Activated T-cell treated with anti-CD3 and anti-CD28 coated beads, Interleukin-2, amount 50 U/mL, for 48 hours (primary cell): Measurements from ENCODE around the gene CENPA.
"Not testable (repeated sequence)": the region's sequence is repeated elsewhere in the genome, so short reads cannot be mapped to it uniquely, and the experiment has no call there.

Experiments used
- DNase-seq, 2 experiments: peaks; one replicate each; pipeline ENCODE4 v3.0.0-alpha.2; 2020

Gene CENPA

DNA sequence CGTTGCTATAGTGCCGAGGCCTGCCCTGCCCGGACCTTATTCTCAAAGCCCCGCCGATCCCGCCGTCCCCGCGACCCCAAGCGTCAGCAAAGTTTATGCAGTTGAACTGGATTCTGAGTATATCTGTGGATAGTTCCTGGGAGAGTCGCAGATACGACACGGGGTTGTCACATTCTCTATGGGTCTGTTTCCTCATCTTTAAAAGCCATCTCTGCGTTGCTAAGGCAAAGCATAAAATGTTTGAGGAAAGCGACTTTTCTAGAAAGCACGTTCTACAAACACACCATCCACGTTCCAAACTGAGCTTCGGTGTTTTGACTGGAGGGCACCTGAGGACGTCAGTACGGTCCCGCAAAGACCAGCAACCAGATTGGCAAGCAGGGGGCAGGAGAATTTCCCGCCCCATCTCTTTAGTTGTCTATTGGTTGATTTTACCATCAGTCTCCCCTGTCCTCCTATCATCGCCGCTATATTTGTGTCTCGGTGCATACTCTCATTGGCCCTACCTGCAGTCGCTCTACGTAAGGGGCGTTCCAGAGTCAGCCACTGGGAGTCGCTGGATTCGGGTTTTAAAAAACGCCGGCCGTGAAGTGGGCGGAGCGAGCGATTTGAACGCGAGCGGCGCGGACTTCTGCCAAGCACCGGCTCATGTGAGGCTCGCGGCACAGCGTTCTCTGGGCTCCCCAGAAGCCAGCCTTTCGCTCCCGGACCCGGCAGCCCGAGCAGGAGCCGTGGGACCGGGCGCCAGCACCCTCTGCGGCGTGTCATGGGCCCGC, at the start of gene CENPA:
TSS of gene CENPA (plus strand) at position 626 of the 776 bp plus-strand sequence. CDS start at position 767, 141 bp downstream.
- peak; percentile 96 for DNase-seq

DNA sequence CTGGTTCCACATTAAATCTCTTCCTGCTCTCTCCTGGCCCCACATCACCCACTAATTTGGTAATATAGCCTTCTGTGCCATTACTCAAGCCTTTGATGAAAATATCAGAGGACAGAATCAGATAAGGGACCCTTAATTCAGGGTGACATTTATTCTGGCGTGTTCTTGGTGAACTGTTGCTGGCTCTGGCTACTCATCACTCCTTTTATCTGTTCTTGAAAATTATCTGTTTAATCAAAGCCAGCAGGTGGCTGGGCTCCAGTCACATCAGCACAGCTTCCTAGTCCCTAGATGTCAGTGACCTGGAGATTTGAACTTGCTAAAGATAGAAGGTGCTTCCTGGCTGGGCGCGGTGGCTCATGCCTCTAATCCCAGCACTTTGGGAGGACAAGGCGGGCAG, 48.6 kb upstream of the CENPA start:
- no peak for DNase-seq

DNA sequence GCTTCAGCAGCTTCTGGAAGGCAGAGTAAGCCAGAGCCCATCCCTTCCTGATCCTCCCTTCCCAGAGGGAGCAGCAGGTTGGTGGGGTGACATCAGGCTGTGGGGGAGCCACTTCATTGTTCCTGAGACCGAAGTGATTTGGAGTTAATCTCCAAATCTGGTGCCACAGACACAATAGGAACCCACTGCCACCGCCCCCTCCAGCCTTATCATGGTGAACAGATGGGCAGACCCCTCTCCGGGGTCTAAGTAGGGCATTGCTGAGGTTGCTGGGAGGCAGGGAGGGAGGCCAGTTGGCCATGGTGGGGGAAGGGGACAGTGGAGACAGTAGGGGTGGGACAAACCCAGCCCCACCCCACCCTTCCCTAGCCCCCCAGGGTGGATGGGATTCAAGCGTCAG, 47.4 kb upstream of the CENPA start:
- DNase-seq, result no peak

DNA sequence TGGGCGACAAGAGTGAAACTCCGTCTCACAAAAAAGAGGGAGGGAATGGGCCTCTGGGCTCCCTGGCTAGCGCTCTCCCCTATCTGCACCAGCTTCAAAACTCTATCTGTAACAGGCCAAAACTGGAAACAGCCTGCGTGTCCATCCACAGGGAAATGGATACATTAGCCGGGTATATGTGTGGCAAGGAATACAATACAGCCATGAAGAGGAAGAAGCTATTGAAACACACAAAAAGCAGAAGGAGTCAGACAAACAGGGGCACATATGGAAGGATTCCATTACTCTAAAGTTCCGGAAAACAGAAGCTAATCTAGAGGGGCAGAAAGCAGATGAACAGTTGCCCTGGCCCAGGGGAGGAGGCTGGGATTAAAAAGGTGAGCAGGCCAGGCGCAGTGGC, 46.3 kb upstream of the CENPA start:
- DNase-seq, result no peak

DNA sequence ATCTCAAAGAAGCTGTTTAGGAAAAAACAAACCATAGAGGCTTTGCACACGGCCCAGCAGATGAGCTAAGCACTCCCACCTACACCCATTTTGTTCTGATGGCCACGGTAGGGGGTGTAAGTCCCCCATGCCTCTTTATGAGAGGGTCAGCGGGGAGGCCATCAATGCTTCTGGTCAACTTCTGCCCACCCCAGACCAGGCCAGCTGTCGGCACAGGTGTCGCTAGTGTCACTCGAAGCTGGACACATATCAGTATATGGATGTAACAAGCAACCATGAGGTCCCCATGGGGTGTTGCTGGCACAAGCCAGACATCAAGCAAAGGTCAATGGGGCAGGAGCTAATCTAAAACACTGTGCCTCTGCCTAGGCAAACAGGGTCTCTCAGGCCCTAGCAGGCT, 45.5 kb upstream of the CENPA start:
- no peak for DNase-seq

DNA sequence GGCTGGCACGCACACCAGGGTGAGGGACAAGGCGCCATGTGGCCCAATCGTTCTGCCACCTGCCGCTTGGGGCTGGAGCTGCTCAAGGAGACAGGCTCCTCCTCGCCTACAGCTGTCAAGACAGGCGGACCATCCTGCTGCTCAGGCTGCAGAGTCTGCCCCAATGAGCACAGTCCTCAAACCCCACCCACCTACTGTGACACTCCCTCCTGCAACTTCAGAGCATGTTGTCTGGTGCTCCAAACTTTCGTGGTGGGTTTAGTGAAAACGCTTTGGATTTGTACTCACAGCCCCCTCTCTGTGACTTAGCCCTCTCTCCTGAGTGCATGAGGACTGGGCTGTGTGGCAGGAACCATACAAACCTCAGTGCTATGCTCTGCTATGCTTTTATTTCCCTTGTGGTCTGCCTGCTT, 45.0 kb upstream of the CENPA start:
- peak; percentile 35 to 41 for DNase-seq

DNA sequence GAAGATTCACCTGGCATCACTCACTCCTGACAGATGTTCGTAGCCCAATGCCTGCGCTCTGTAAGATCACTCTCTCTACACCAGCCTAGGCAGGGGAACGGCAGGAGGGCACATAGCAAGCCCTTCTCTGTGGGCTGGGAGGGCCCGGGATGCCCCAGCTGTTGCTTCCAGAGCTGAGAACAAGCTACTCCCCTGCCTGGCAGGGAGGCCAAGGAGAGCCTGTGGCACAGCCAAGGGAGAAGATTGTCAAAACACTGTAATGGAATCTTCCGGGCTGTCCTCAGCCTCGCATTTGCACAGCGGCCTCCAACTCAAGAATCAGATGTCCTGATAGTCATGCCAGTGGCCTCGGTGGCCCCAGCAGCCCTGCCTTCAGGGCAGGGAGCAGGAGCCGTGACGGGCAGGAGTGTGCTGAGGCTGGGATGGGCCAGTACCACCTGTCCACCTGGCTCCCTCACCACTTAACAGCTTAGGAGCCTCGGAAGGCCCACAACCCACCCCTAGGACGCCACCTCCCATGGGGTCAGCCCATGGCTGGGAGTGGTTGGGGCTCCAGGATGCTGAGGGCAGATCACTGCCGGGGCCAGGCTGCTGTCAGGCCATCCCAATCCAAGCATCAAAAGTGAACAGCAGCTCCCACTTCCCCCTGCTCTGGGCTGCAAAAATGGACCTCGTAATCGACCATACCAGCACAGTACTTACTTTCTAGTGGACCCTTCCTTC, 43.6 kb upstream of the CENPA start:
- no peak for DNase-seq

DNA sequence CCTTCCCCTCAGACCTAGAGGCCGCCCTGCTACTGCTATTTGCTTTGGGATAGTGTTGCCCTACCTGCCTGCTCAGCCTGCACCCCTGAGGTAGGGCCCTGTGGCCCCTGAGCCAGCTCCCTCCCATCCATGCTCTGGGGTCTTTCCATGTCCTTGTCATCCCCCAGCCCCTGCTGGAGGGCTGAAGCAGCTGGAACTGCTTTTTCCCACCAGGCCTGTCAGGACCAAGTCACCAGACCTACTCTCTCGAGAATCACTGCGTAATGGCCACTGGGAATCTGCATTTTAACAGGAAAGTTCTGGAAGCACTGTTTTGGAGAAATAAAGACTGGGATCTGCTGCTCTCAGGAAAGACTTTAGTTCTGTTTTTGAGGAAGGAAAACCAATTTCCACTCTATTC, 42.0 kb upstream of the CENPA start:
- no peak for DNase-seq

DNA sequence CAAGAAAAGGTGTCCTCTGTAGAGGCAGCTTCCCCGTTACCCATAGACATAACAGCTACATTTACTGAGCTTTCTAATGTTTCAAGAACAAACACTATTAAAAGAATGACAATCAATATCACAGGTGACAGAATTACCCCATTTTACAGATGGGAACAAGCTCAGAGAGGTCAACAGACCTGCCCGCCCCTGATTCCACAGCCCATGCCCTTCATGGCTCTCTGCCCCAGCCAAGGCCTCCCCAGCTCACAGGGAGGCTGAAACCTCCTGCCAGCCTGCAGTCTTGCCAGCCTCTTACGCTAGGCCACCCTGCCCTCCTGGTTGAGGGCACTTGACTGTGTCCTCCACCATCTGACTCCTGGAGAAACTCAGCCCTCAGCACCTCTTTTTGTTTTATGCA, 40.9 kb upstream of the CENPA start:
- no peak for DNase-seq

DNA sequence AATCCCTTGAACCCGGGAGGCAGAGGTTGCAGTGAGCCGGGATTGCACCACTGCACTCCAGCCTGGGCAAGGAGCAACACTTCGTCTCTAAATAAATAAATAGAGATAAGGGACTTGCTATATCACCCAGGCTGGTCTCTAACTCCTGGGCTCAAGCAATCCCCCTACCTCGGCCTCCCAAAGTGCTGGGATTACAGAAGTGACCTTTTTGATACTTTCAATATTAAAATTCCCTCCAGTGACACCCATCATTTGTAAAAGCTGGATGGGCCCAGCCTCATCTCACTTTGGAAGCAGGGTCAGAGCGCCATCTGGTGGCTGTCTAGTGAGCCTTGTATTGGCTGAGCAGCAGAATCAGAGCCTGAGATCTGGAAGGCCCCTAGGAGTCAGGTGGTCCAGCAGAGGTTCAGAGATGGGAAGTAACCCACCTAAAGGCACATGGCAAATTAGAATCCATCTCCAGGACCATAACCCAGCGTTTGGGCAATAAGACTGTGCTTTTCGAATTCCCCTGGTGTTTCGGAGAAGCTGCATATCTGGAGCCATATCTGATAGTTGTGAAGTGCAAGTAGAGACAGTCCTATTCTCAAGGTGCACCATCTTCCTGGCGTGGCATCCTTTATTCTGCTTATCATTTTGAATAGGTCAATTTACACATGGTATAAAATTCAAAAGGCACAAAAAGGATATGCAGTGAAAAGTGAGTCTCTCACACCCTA, 40.1 kb upstream of the CENPA start:
- DNase-seq, result peak; percentile 86 to 88

DNA sequence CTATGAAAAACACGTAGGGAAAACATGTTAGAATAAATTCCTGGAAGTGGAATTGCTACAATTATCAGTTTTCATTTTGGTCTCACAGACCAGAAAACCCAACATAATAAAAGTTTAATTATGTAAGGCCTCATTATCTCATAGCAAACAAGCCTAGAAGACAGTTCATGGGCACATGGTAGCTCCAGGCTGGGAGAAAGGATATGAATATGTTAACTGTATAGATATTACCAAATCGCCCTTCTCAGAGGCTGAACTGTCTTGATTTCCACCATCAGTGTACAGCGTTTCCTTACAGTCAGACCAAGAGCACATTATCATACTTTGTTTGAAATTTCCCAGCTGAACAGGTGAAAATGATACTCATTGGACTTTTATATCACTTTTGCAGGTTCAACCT, 38.9 kb upstream of the CENPA start:
- DNase-seq, result no peak

DNA sequence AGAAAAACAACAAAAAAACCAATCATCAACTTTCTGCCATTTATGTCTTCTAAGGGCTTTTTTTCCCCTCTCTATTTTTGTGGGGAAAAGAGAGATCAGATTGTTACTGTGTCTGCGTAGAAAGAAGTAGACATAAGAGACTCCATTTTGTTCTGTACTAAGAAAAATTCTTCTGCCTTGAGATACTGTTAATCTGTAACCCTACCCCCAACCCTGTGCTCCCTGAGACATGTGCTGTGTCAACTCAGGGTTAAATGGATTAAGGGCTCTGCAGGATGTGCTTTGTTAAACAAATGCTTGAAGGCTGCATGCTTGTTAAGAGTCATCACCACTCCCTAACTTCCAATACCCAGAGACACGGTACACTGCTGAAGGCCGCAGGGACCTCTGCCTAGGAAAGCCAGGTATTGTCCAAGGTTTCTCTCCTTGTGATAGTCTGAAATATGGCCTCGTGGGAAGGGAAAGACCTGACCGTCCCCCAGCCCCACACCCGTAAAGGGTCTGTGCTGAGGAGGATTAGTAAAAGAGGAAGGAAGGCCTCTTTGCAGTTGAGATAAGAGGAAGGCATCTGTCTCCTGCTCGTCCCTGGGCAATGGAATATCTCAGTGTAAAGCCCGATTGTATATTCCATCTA, 36.0 kb upstream of the CENPA start:
- not testable (repeated sequence) for DNase-seq

DNA sequence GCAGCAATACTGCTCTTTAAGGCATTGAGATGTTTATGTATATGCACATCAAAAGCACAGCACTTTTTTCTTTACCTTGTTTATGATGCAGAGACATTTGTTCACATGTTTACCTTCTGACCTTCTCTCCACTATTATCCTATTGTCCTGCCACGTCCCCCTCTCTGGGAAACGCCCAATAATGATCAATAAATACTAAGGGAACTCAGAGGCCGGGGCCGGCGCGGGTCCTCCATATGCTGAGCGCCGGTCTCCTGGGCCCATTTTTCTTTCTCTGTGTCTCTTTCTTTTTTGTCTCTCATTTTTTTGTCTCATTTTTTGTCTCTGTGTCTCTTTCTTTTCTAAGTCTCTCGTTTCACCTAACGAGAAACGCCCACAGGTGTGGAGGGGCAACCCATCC, 35.4 kb upstream of the CENPA start:
- DNase-seq, result not testable (repeated sequence)

DNA sequence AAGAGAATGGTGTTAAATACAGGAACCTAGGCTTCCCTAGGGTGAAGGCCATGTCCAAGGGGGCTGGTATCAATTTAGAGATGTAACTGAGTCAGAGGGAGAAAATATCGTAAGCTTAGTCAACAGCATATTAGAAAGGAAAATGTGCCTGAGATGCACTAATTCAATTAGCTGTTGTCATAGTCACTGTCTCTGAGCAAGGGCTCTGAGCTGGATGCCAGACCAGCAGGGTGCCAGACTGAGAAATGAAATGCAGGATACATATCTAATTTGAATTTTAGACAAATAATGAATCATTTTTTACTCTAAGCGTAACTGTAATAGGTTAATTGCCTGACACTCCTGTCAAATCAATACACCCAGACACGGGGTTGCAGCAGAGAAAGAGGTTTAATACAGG, 33.2 kb upstream of the CENPA start:
- no peak for DNase-seq

DNA sequence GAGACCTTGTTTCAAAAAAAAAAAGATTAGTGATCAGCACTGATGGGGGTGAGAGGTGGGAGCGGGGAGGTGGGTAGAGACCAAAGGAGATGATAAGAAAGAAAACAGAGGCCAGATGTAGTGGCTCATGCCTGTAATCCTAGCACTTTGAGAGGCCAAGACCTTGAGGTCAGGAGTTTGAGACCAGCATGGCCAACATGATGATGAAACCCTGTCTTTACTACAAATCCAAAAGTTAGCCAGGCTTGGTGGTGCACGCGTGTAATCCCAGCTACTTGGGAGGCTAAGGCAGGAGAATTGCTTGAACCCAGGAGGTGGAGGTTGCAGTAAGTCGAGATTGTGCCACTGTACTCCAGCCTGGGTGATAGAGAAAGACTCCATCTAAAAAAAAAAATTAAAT, 31.3 kb upstream of the CENPA start:
- DNase-seq, result no peak

DNA sequence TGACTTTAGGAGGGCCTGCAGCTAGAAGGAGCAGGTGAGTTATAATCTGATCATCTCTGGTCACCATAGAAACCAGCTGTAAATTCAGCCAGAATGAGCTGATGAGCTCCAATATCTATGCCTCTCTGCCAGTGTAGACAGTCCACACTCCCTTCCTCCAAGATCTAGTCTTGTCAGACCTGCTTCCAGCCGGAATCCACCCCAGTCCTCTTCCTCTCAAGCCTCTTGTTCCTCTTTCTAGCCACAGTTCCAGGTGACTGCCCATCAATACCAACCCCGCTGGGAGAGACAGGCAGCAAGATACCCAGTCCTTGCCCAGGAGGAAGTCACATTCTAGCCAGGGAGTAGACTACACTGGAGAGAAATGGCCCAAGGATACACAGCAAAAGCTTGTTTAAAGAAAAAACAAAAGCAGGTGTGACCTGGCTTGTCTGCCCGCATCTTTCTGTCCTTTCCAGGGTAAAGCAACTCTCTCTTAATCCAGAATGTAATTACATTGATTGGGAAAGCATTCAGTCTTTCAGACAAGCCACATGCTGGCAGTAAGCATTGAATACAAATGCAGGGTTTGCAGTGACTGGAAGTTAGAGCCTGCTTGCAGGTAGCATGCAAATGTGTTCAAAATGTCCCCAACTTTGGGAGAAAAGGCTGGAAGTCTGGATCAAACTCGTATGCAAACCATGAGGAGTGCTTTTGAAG, 30.7 kb upstream of the CENPA start:
- no peak for DNase-seq

DNA sequence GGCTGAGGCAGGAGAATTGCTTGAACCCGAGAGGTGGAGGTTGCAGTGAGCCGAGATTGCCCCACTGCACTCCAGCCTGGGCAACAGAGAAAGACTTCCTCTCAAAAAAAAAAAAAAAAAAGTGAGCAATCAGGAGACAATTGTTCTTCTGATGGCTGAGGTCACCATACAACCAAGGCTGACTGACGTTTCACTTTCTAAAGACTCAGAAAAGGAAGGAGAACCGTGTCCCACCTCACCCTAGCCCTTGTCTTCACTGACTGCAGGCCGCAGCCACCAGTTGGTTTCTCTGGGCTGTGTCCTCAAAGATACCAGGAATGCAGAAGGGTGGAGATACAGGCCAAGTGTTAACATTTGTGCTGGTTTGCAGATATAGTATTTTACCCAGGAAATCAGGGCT, 29.5 kb upstream of the CENPA start:
- DNase-seq, result no peak

DNA sequence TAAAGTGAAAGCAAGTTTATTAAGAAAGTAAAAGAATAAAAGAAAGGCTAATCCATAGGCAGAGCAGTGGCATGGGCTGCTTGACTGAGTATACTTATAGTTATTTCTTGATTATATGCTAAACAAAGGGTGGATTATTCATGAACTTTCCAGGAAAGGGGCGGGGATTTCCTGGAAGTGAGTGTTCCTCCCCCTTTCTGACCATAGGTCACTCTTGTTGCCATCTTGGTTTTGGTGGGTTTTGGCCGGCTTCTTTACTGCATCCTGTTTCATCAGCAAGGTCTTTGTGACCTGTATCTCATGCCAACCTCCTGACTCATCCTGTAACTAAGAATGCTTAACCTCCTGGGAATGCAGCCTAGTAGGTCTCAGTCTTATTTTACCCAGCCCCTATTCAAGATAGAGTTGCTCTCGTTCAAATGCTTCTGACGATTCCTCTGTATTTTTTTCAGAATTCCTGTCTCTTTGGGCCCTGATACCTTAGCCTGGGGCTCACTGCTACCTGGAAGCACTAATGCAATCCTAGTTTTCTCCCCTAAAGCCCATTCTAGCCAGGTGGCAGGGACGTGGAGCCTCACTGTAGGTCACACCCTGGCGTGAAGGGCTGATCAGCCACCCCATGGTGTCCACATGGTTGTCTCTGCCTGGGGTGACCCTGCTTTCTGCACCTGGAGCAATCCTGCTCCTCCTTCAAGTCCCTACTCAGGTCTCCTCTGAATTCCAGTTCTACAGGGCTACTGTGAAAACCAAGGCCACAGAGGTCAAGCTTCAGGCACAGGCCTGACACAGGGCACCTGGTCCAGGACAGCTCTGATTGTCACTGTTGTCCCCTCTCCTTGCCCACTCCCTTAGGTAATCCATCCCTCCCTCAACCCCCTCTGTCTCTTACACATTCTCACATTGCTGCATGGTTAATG, 27.7 kb upstream of the CENPA start:
- DNase-seq, result peak in 1 of 2 experiments; percentile 46

DNA sequence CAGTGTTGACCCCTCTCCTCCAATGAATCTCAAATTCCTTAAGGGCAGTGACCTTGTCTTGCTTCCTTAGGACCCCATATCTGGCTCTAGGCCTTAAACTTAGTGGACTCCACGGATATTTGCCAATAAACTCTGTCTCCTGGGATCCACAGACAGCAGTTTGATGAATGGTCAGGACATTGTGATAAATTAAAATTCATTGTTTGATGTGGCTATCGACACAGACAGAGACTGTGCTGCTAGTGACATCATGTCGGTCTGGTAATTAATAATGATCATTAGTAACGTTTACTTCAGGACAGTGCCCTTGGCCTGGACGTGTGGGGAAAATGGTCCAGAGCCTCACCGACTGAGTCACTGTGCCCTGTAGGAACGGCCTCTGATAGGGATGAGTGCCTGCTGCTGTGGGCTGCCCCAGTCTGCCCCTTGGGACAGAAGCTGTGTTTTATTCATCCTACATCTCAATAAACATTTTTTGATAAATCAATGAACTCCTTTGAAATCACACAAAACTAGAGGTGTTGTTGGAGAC, 27.0 kb upstream of the CENPA start:
- no peak for DNase-seq

DNA sequence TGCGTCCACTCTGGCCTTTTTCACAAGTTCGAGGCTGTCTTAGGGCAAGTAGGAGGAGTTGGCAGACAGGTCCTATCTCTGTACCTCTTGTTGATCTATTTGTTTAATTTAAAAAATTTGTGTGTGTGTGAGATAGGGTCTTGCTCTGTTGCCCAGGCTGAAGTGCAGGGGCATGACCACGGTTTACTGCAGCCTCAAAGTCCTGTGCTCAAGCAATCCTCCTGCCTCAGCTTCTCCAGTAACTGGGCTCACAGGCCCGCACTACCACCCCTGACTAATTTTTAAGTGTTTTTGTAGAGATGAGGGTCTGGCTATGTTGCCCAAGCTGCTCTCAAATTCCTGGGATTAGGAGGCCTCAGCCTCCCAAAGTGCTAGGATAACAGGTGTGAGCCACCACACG, 26.0 kb upstream of the CENPA start:
- no peak for DNase-seq

DNA sequence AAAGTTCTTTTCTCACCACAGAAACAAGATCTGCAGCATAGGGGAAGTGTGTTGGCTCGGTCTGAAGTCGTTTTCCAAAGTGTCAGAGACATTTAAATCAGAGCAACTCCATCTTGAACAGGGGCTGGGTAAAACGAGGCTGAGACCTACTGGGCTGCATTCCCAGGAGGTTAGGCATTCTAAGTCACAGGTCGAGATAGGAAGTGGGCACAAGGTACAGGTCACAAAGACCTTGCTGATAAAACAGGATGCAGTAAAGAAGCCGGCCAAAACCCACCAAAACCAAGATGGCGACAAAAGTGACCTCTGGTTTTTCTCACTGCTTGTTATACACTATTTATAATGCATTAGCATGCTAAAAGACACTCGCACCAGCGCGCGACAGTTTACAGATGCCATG, 24.9 kb upstream of the CENPA start:
- not testable (repeated sequence) for DNase-seq
